HG02678 (cell line): Measurements from ENCODE around the gene UBTF.

Source experiments
- ATAC-seq: cut with Tn5 transposase; IDR thresholded peaks from one replicate; pipeline ENCODE4 v1.9.1; 2021; ENCODE audit warnings: mild to moderate bottlenecking, moderate library complexity; ENCODE audit not compliant: unreplicated experiment

Gene UBTF

GRCh38 chr17:44219616-44220212 lies at the start of gene UBTF:
TSS of gene UBTF (minus strand) at chr17:44219675. CDS start at chr17:44218229, 1,446 bp downstream.
- peak; percentile 19 for ATAC-seq

DNA sequence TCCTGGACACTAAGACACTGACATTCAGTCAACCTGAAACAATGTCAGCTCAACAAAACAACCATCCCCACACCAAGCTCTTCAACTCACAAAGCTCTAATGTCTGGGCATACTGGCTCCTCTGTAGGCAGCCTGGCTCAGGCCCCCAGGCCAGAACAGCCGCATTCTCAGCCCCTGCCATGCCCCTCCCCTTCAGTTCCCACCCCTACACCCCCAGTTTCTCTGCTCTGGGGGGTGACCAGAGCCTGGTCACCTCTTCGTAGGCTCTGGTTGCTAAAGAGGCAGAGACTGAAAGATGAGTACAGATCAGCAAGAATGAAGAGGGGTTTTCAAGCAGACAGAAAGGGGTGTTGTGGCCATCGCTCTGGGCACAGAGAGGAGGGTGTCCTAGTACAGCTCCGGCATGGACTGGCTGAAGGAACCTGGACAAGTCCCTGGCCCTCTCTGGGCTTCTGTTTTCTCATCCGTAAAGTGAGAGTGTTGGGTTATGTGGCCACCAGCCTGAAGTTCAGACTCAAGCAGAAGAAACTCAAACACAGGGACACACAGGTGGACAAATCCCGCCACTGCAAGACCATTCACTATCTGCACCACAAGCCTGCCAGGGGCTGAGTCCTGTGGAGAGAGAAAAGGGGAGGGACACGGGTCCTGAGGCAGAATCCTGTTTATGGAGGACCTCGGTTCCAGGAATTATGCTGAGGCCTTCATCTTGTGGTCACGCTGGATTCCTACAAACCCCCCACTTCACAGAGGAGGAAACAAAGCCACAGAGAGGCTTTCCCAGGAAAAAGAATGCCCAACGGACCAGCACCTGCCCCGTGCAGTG lies 49.4 kb upstream of the UBTF start:
- no peak for ATAC-seq

DNA sequence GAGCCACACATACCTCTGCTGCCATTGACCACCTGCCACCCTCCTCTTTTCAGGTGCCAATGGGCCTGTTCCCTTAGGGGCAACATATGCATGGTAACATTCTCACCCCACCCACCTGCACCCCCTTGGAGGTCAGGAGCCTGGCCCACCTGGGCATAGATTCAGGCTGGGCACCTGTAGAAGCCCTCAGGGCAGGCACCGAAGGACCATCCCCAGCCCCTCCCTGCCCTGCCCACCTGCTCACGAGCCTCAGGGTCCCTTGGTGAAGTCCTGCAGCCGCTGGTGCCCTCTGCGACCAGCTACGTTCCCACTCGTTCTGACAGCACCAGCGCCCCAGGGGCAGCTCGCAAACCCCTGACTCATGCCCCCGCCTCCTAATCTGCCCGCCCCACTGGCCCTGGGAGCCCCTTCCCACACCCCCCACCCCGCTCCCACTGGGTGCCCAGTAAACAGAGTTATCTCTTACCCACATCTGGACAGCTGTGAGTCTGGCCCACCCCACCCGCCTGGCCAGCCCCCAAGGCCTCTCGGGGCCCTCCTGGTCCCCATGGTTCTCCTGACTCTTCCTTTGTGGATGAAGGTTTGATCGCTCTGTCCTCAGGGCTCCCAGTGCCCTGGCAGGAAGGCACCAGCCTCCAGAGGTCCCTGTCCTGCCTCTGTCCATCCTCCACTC lies 48.5 kb upstream of the UBTF start, which contains the start of gene SLC4A1:
Gene SLC4A1, minus strand, starts transcription at position 318 of the 673 bp plus-strand sequence. CDS start 5,269 bp downstream, outside the sequence.
- ATAC-seq, result no peak

GRCh38 chr17:44267165-44267455 lies 47.6 kb upstream of the UBTF start:
- no peak for ATAC-seq

- ATAC-seq, result no peak
Observed at GRCh38 chr17:44266402-44267164, 47.1 kb upstream of the UBTF start.

GRCh38 chr17:44263345-44263902 lies 43.9 kb upstream of the UBTF start:
- ATAC-seq, result no peak

DNA sequence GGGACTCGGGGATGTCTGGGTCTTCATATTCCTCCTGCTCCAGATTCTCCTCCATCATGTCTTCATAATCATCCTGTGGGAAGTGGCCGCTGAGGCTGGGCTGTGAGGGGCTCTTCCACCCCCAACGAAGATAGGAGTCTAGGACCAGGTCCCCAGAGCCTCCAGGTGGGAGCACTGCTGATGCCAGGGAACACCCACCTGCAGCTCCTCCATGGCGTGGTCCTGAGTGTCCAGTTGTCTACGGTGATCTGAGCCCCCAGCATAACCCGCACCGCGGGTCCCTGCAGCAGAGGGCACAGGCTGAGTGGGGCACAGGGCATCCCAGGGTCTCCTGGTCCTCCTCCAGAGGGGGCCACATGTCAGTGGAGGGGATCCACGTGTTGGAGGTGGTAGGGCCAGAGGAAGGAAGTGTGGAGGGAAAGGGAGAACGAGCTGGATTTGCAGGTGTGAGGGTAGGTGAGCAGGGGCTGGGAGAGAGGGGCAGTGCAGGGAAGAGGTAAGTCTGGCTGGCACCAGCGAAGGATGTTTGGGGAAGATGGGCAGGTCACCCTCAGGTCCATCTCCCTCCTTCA lies 43.3 kb upstream of the UBTF start:
- ATAC-seq, result no peak

DNA sequence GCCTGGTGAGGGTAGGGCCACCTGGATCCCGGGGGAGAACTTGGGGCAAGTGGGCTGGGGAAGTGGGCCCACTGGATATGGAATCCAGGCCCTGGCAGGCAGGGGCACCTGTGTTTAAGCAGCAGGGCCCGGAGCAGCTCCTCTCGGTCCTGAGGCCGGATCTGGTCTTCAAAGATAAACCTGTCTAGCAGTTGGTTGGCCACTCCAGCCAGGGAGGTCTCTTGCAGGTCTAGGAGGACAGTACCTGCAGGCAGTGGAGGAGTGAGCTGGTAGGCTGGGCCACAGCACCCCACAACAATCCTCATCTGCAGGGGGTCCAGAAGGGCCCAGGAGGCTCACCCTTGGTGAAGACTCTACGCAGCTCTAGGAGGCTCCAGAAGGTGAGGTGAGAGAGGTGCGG lies 40.8 kb upstream of the UBTF start:
- ATAC-seq, result no peak

GRCh38 chr17:44258811-44259351 lies 39.4 kb upstream of the UBTF start:
- ATAC-seq, result no peak

GRCh38 chr17:44257815-44258760 lies 38.6 kb upstream of the UBTF start:
- ATAC-seq, result no peak

- ATAC-seq, result no peak
Observed at GRCh38 chr17:44256671-44257070, 37.2 kb upstream of the UBTF start.

- ATAC-seq, result no peak
Observed at GRCh38 chr17:44255915-44256314, 36.4 kb upstream of the UBTF start.

- no peak for ATAC-seq
Observed at GRCh38 chr17:44254361-44255095, 35.1 kb upstream of the UBTF start.

GRCh38 chr17:44253006-44253405 lies 33.5 kb upstream of the UBTF start:
- ATAC-seq, result no peak

DNA sequence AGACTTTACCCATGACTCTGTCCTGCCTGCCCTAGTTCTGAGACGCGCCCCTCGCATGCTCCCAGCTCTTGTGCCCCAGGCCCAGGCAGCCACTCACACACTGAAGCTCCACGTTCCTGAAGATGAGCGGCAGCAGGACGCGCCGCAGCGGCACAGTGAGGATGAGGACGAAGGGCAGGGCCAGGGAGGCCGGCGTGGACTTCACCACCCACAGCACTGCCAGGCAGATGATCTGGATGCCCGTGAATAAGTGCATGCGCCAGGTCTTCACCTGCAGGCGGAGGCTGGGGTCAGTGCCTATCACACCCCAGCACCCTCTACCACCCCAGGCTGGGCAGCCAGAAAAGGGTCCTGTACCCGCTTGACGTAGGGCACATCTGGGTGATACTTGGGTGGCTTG lies 31.6 kb upstream of the UBTF start:
- no peak for ATAC-seq

DNA sequence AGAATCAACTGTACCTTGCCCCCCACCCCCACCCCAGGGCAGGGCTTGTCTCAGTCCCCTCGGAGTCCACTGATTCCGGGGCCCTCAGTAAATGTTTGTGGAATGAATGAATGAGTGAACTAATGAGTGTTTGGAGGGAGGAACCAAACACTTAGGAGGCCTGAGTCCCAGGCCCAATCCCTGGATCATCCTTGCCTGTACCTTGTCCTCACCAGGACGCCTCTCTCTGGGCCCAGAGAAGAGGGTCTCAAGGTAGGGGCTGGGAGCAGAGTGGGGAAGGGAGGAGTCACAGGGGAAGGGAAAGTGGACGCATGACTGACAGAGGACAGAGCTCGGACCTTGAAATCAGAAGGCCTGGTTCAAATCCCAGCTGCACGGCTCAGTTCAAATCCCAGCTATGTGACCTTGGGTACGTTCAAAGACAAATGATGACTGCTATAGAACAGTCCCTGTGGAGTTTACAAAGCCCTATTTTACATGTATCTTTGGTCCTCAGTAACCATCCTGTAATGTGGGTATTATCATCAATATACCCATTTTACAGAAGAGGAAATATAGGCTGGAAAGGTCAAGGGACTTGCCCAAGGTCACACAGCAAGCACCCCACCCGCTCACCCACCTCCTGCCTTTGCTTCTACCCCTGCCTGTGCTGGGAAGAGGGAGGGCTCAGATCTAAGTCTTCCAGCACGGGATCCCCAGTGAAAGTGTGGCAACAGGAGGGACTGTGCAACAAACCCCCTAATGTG lies 30.2 kb upstream of the UBTF start:
- no peak for ATAC-seq

- ATAC-seq, result no peak
Observed at GRCh38 chr17:44247876-44248736, 28.6 kb upstream of the UBTF start.
